MM.1S (cell line): ENCODE data around the gene ANGPTL8.
A peak's percentile ranks its signal among the peaks of the same experiment; 100 is the strongest.

Experiments used
- DNase-seq: peaks from one replicate; pipeline ENCODE4 v3.0.0-alpha.2; 2015
- H2AFZ ChIP-seq: fragments of 300-600 bp; sonication (generic); 2 replicates; pipeline ENCODE4 v1.6.0; 2016; ENCODE audit warnings: antibody characterized with exemption, low read length
- H3F3A ChIP-seq: fragments of 300-600 bp; sonication (generic); 2 replicates; pipeline ENCODE4 v1.6.1; 2016; ENCODE audit warnings: mild to moderate bottlenecking, antibody characterized with exemption, low read length, moderate library complexity, mixed read lengths; ENCODE audit not compliant: insufficient read depth
- H3K27ac ChIP-seq: fragments of 300-600 bp; sonication (generic); 2 replicates; pipeline ENCODE4 v1.5.1; 2016; ENCODE audit warnings: mild to moderate bottlenecking, low read length
- H3K27me3 ChIP-seq: fragments of 300-600 bp; sonication (generic); replicated peaks from 2 replicates; pipeline ENCODE4 v1.6.0; 2016; ENCODE audit warnings: low read length; ENCODE audit not compliant: insufficient read depth
- H3K36me3 ChIP-seq: fragments of 300-600 bp; sonication (generic); replicated peaks from 2 replicates; pipeline ENCODE4 v1.6.1; 2016; ENCODE audit warnings: mild to moderate bottlenecking, low read length, mixed read lengths; ENCODE audit not compliant: insufficient read depth
- H3K4me1 ChIP-seq: fragments of 300-600 bp; sonication (generic); 2 replicates; pipeline ENCODE4 v1.6.1; 2016; ENCODE audit warnings: low read length, mixed read lengths
- H3K4me2 ChIP-seq: fragments of 300-600 bp; sonication (generic); 2 replicates; pipeline ENCODE4 v1.6.0; 2016; ENCODE audit warnings: low read depth, low read length
- H3K4me3 ChIP-seq: fragments of 300-600 bp; sonication (generic); 2 replicates; pipeline ENCODE4 v1.5.1; 2016; ENCODE audit warnings: low read length, mixed read lengths
- H3K79me2 ChIP-seq: fragments of 300-600 bp; sonication (generic); 2 replicates; pipeline ENCODE4 v1.6.1; 2016; ENCODE audit warnings: mixed run types, low read length, mixed read lengths
- H3K9ac ChIP-seq: fragments of 300-600 bp; sonication (generic); 2 replicates; pipeline ENCODE4 v1.6.1; 2016; ENCODE audit warnings: low read length, mixed read lengths
- H3K9me2 ChIP-seq: fragments of 300-600 bp; sonication (generic); replicated peaks from 2 replicates; pipeline ENCODE4 v1.6.1; 2016; ENCODE audit warnings: mild to moderate bottlenecking, low read length, mixed read lengths; ENCODE audit not compliant: insufficient read depth
- H3K9me3 ChIP-seq: fragments of 300-600 bp; sonication (generic); replicated peaks from 2 replicates; pipeline ENCODE4 v1.6.1; 2016; ENCODE audit warnings: mild to moderate bottlenecking, low read length, mixed read lengths; ENCODE audit not compliant: insufficient read depth
- H4K20me1 ChIP-seq: fragments of 300-600 bp; sonication (generic); 2 replicates; pipeline ENCODE4 v1.6.1; 2016; ENCODE audit warnings: mild to moderate bottlenecking, low read length, moderate library complexity, mixed read lengths; ENCODE audit not compliant: insufficient read depth
- CTCF ChIP-seq: fragments of 300-600 bp; sonication (generic); IDR thresholded peaks from 2 replicates; pipeline ENCODE4 v1.5.1; 2016; ENCODE audit warnings: antibody characterized with exemption, low read length, mixed read lengths
- EZH2 ChIP-seq: fragments of 300-600 bp; sonication (generic); optimal IDR thresholded peaks from 2 replicates; pipeline ENCODE3; 2017; ENCODE audit warnings: low read depth, mild to moderate bottlenecking, antibody characterized with exemption, low read length, mixed read lengths
- EZH2phosphoT487 ChIP-seq: fragments of 300-600 bp; sonication (generic); IDR thresholded peaks from 2 replicates; pipeline ENCODE4 v1.6.1; 2018; ENCODE audit warnings: antibody characterized with exemption, low read length

Gene ANGPTL8

GRCh38 chr19:11284515-11284914 is 45.1 kb downstream of the ANGPTL8 start:
- Histone ChIP-seq H3K27me3 (peaks cover 78% of the 10 kb centered on the region), H3K9me2 (no peaks in the 10 kb centered on the region), H3K9me3 (no peaks in the 10 kb centered on the region), H3K79me2 (no peaks in the 10 kb centered on the region), H3K36me3 (no peaks in the 10 kb centered on the region), H3K4me3 (no peak overlapping the region), H4K20me1 (no peaks in the 10 kb centered on the region), H3K4me1 (0 out of 2 replicates have a peak, but pooled peaks cover 2% of the 10 kb centered on the region), H3K9ac (no peak overlapping the region), H2AFZ (no peak overlapping the region), H3F3A (peaks cover 8% of the 10 kb centered on the region), H3K4me2 (no peak overlapping the region), H3K27ac (no peak overlapping the region)
- TF ChIP-seq CTCF (no peak), EZH2 (no peak), EZH2phosphoT487 (no peak)
- no peak for DNase-seq

GRCh38 chr19:11286312-11286974 is 47.0 kb downstream of the ANGPTL8 start:
- Histone ChIP-seq H3K4me2 (no peak overlapping the region), H2AFZ (no peak overlapping the region)

GRCh38 chr19:11288349-11288748 is 48.9 kb downstream of the ANGPTL8 start:
- no peak overlapping the region for H3K4me3 ChIP-seq
- no peak for DNase-seq
- H2AFZ ChIP-seq = no peak overlapping the region

More at GRCh38 chr19:11286312-11286974, 47.0 kb downstream of the ANGPTL8 start:
- Histone ChIP-seq H3K9me3 (no peaks in the 10 kb centered on the region), H3K27me3 (peaks cover 94% of the 10 kb centered on the region), H3K79me2 (no peaks in the 10 kb centered on the region), H4K20me1 (no peaks in the 10 kb centered on the region), H3F3A (no peaks in the 10 kb centered on the region), H3K4me1 (no peaks in the 10 kb centered on the region), H3K36me3 (no peaks in the 10 kb centered on the region), H3K27ac (no peak overlapping the region), H3K4me3 (no peak overlapping the region), H3K9ac (no peak overlapping the region), H3K9me2 (no peaks in the 10 kb centered on the region)
- no peak for TF ChIP-seq CTCF
- TF ChIP-seq EZH2 = no peak
- TF ChIP-seq EZH2phosphoT487 = no peak
- DNase-seq = no peak

More at GRCh38 chr19:11288349-11288748, 48.9 kb downstream of the ANGPTL8 start:
- Histone ChIP-seq H4K20me1 (no peaks in the 10 kb centered on the region), H3K27ac (no peak overlapping the region), H3K9ac (no peak overlapping the region), H3K4me1 (peaks cover under 1% of the 10 kb centered on the region; the same call in 1 of the 2 replicates), H3K27me3 (peaks cover 91% of the 10 kb centered on the region), H3K9me3 (no peaks in the 10 kb centered on the region), H3K4me2 (no peak overlapping the region), H3F3A (no peaks in the 10 kb centered on the region), H3K36me3 (no peaks in the 10 kb centered on the region), H3K9me2 (no peaks in the 10 kb centered on the region), H3K79me2 (no peaks in the 10 kb centered on the region)
- TF ChIP-seq CTCF = peak; percentile 46
- TF ChIP-seq EZH2 = no peak
